ENCODE results near the gene PACSIN1.

PACSIN1 gene

DNA sequence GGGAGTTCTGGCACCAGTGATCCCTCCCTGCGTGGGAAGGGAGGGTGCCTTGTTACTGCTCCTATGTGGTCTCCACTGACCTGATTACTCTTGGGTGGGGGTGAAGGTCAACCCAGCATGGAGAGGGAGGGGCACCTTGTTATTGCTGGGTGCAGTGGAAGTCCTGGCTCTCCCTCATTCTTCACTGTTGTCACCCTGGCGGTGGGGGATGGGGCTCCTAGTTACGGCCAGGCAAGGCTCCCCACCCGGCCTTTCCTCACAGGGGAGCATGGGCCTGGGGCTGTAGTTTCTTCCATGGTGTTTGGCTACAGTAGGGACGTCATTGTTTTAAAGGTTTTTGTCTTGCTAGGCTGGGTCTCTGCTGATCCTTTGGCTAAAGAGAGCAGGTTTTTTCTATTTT, 40.8 kb downstream of the PACSIN1 start:
- no peaks in the 10 kb centered on the region for H3K4me1 ChIP-seq (ENCODE audit: control extremely low read depth in 1 of 4, control insufficient read depth in 4 of 4, insufficient read depth in 4 of 4, low read length in 3 of 4)
- H3K36me3 ChIP-seq (ENCODE audit: control insufficient read depth in 4 of 4, insufficient read depth in 4 of 4, low read length in 3 of 4): no peaks in the 10 kb centered on the region
- WGBS (ENCODE audit: insufficient coverage): 100% methylated on average over 2 of the region's 5 CpGs
- no peaks in the 10 kb centered on the region for H3K27me3 ChIP-seq (replicated peaks in 2 of 5; ENCODE audit: control insufficient read depth in 4 of 5, insufficient read depth in 5 of 5, low read length in 4 of 5)
- DNase-seq: no peak
- H3K9me3 ChIP-seq (ENCODE audit: control extremely low read depth in 1 of 5, control insufficient read depth in 4 of 5, insufficient read depth in 2 of 5, low read depth in 1 of 5, low read length in 4 of 5): peaks cover 0 to 6% (median 0%) of the 10 kb centered on the region in 5 experiments
- CTCF ChIA-PET: no interaction called here
- POLR2A ChIA-PET: no interaction called here
- no peak overlapping the region for H3K27ac ChIP-seq (ENCODE audit: insufficient read depth in 1 of 2, low read depth in 1 of 2, low read length in 2 of 2, poor library complexity in 1 of 2, severe bottlenecking in 2 of 2)
- H3K4me3 ChIP-seq (ENCODE audit: control insufficient read depth in 1 of 7, extremely low read depth in 1 of 7, insufficient read depth in 4 of 7, low read depth in 2 of 7, low read length in 6 of 7): no peak overlapping the region

DNA sequence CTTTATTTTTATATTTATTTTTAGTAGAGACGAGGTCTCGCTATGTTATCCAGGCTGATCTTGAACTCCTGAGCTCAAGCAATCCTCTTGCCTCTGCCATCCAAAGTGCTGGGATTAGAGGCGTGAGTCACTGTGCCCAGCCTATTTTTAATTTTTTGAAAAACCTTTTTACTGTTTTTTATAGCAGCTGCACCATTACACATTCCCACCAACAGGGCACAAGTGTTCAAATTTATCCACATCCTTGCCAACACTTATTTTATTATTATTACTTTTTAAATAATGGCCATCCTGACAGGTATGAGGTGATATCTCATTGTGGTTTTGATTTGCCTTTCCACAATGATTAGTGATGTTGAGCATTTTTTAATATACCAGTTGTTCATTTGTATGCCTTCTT, 42.5 kb downstream of the PACSIN1 start:
- no peak for DNase-seq
- Histone ChIP-seq H3K9me3 (ENCODE audit: control extremely low read depth in 1 of 5, control insufficient read depth in 4 of 5, insufficient read depth in 2 of 5, low read depth in 1 of 5, low read length in 4 of 5) (peaks cover 0 to 3% (median 0%) of the 10 kb centered on the region in 5 experiments), H3K36me3 (ENCODE audit: control insufficient read depth in 4 of 4, insufficient read depth in 4 of 4, low read length in 3 of 4) (no peaks in the 10 kb centered on the region), H3K4me1 (ENCODE audit: control extremely low read depth in 1 of 4, control insufficient read depth in 4 of 4, insufficient read depth in 4 of 4, low read length in 3 of 4) (no peaks in the 10 kb centered on the region), H3K27me3 (replicated peaks in 2 of 5; ENCODE audit: control insufficient read depth in 4 of 5, insufficient read depth in 5 of 5, low read length in 4 of 5) (no peaks in the 10 kb centered on the region), H3K4me3 (ENCODE audit: control insufficient read depth in 1 of 7, extremely low read depth in 1 of 7, insufficient read depth in 4 of 7, low read depth in 2 of 7, low read length in 6 of 7) (no peak overlapping the region), H3K27ac (ENCODE audit: insufficient read depth in 1 of 2, low read depth in 1 of 2, low read length in 2 of 2, poor library complexity in 1 of 2, severe bottlenecking in 2 of 2) (no peak overlapping the region)
- CTCF ChIA-PET: interaction anchor here (0.7 to 1.5 kb wide), 4 partner anchors 13 to 93 kb away, joined by 3 read pairs; no protein-coding TSS in a partner anchor
- POLR2A ChIA-PET: no interaction called here
- 100% methylated on average over 2 of the region's 3 CpGs for WGBS (ENCODE audit: insufficient coverage)

DNA sequence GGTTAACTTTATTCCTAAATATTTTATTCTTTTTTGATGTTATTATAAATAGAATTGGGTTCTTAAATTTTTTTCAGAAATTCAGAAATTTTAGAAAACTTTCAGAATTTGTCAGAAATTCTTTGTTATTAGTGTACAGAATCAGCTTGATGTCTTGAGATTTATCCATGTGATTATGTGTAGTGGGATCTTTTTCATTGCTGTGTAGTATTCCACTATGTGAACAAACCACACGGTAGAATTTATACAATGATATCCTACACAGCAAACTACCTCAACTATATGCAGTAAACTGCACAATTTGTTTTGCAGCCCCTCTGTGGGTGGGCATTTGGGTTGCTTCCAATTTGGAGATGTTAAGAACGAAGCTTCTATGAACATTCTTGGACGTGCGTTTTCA, 43.9 kb downstream of the PACSIN1 start:
- H3K27ac ChIP-seq (ENCODE audit: insufficient read depth in 1 of 2, low read depth in 1 of 2, low read length in 2 of 2, poor library complexity in 1 of 2, severe bottlenecking in 2 of 2): no peak overlapping the region
- peaks cover 0 to 3% (median 0%) of the 10 kb centered on the region in 4 experiments for H3K4me1 ChIP-seq (ENCODE audit: control extremely low read depth in 1 of 4, control insufficient read depth in 4 of 4, insufficient read depth in 4 of 4, low read length in 3 of 4)
- H3K36me3 ChIP-seq (ENCODE audit: control insufficient read depth in 4 of 4, insufficient read depth in 4 of 4, low read length in 3 of 4): no peaks in the 10 kb centered on the region
- POLR2A ChIA-PET: no interaction called here
- CTCF ChIA-PET: interaction anchor here (1.5 kb wide), 1 partner anchor 21 kb away, joined by 3 read pairs; no protein-coding TSS in a partner anchor
- DNase-seq: no peak
- 100% methylated on average over 3 of the region's 4 CpGs for WGBS (ENCODE audit: insufficient coverage)
- H3K27me3 ChIP-seq (replicated peaks in 2 of 5; ENCODE audit: control insufficient read depth in 4 of 5, insufficient read depth in 5 of 5, low read length in 4 of 5): peaks cover 0 to 9% (median 0%) of the 10 kb centered on the region in 5 experiments
- H3K4me3 ChIP-seq (ENCODE audit: control insufficient read depth in 1 of 7, extremely low read depth in 1 of 7, insufficient read depth in 4 of 7, low read depth in 2 of 7, low read length in 6 of 7): no peak overlapping the region
- peaks cover 0 to 3% (median 0%) of the 10 kb centered on the region in 5 experiments for H3K9me3 ChIP-seq (ENCODE audit: control extremely low read depth in 1 of 5, control insufficient read depth in 4 of 5, insufficient read depth in 2 of 5, low read depth in 1 of 5, low read length in 4 of 5)

DNA sequence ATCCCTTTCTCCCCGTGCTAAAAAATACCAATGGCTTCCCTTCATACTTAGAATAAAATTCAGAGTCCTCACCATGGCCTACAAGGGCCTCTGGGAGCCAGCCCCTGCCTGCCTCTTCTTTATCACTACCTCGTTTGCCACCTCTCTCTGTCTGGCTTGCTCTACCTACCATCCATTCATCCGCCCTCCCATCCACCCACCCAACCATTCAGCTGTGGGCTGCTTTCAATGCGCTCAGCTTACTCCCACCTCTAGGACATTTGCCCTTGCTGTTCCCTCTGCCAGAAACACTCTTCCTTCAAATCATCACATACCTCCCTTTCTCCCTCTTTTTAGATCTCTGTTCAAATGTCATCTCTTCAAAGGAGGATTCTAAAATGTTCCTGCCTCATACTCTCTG, 44.4 kb downstream of the PACSIN1 start:
- Histone ChIP-seq H3K9me3 (ENCODE audit: control extremely low read depth in 1 of 5, control insufficient read depth in 4 of 5, insufficient read depth in 2 of 5, low read depth in 1 of 5, low read length in 4 of 5) (peaks cover 0 to 3% (median 0%) of the 10 kb centered on the region in 5 experiments), H3K27me3 (replicated peaks in 2 of 5; ENCODE audit: control insufficient read depth in 4 of 5, insufficient read depth in 5 of 5, low read length in 4 of 5) (peaks cover 0 to 14% (median 0%) of the 10 kb centered on the region in 5 experiments), H3K4me1 (ENCODE audit: control extremely low read depth in 1 of 4, control insufficient read depth in 4 of 4, insufficient read depth in 4 of 4, low read length in 3 of 4) (peaks cover 0 to 3% (median under 1%) of the 10 kb centered on the region in 4 experiments), H3K4me3 (ENCODE audit: control insufficient read depth in 1 of 7, extremely low read depth in 1 of 7, insufficient read depth in 4 of 7, low read depth in 2 of 7, low read length in 6 of 7) (no peak overlapping the region), H3K36me3 (ENCODE audit: control insufficient read depth in 4 of 4, insufficient read depth in 4 of 4, low read length in 3 of 4) (no peaks in the 10 kb centered on the region), H3K27ac (ENCODE audit: insufficient read depth in 1 of 2, low read depth in 1 of 2, low read length in 2 of 2, poor library complexity in 1 of 2, severe bottlenecking in 2 of 2) (no peak overlapping the region)
- 88% methylated on average over 4 of the region's 4 CpGs for WGBS (ENCODE audit: insufficient coverage)
- ChIA-PET CTCF (interaction anchor here (1.4 kb wide), 1 partner anchor 48 kb away, joined by 4 read pairs; no protein-coding TSS in a partner anchor), POLR2A (no interaction called here)
- no peak for DNase-seq

- WGBS (ENCODE audit: insufficient coverage): 96% methylated on average over 5 of the region's 6 CpGs
- CTCF ChIA-PET: interaction anchor here (1.4 kb wide), 1 partner anchor 49 kb away, joined by 4 read pairs; no protein-coding TSS in a partner anchor
- POLR2A ChIA-PET: no interaction called here
- H3K27me3 ChIP-seq (replicated peaks in 2 of 5; ENCODE audit: control insufficient read depth in 4 of 5, insufficient read depth in 5 of 5, low read length in 4 of 5): peaks cover 0 to 19% (median 1%) of the 10 kb centered on the region in 5 experiments
- no peak for DNase-seq
- H3K4me1 ChIP-seq (ENCODE audit: control extremely low read depth in 1 of 4, control insufficient read depth in 4 of 4, insufficient read depth in 4 of 4, low read length in 3 of 4): peaks cover 0 to 3% (median under 1%) of the 10 kb centered on the region in 4 experiments
- no peak overlapping the region for H3K4me3 ChIP-seq (ENCODE audit: control insufficient read depth in 1 of 7, extremely low read depth in 1 of 7, insufficient read depth in 4 of 7, low read depth in 2 of 7, low read length in 6 of 7)
- H3K9me3 ChIP-seq (ENCODE audit: control extremely low read depth in 1 of 5, control insufficient read depth in 4 of 5, insufficient read depth in 2 of 5, low read depth in 1 of 5, low read length in 4 of 5): peaks cover 0 to 3% (median 0%) of the 10 kb centered on the region in 5 experiments
- no peaks in the 10 kb centered on the region for H3K36me3 ChIP-seq (ENCODE audit: control insufficient read depth in 4 of 4, insufficient read depth in 4 of 4, low read length in 3 of 4)
- no peak overlapping the region for H3K27ac ChIP-seq (ENCODE audit: insufficient read depth in 1 of 2, low read depth in 1 of 2, low read length in 2 of 2, poor library complexity in 1 of 2, severe bottlenecking in 2 of 2)
Observed at GRCh38 chr6:34511214-34511914, 45.5 kb downstream of the PACSIN1 start.

GRCh38 chr6:34511915-34512737, 46.2 kb downstream of the PACSIN1 start:
- no peaks in the 10 kb centered on the region for H3K36me3 ChIP-seq (ENCODE audit: control insufficient read depth in 4 of 4, insufficient read depth in 4 of 4, low read length in 3 of 4)
- H3K4me1 ChIP-seq (ENCODE audit: control extremely low read depth in 1 of 4, control insufficient read depth in 4 of 4, insufficient read depth in 4 of 4, low read length in 3 of 4): peaks cover 0 to 3% (median under 1%) of the 10 kb centered on the region in 4 experiments
- no peak for DNase-seq
- ChIA-PET POLR2A (no interaction called here), CTCF (interaction anchor here (1.1 to 1.4 kb wide), 3 partner anchors 10 to 52 kb away, joined by 3 to 4 read pairs (median 4); no protein-coding TSS in a partner anchor)
- peaks cover 0 to 19% (median 1%) of the 10 kb centered on the region in 5 experiments for H3K27me3 ChIP-seq (replicated peaks in 2 of 5; ENCODE audit: control insufficient read depth in 4 of 5, insufficient read depth in 5 of 5, low read length in 4 of 5)
- no peak overlapping the region for H3K4me3 ChIP-seq (ENCODE audit: control insufficient read depth in 1 of 7, extremely low read depth in 1 of 7, insufficient read depth in 4 of 7, low read depth in 2 of 7, low read length in 6 of 7)
- H3K27ac ChIP-seq (ENCODE audit: insufficient read depth in 1 of 2, low read depth in 1 of 2, low read length in 2 of 2, poor library complexity in 1 of 2, severe bottlenecking in 2 of 2): no peak overlapping the region
- peaks cover 0 to 3% (median 0%) of the 10 kb centered on the region in 5 experiments for H3K9me3 ChIP-seq (ENCODE audit: control extremely low read depth in 1 of 5, control insufficient read depth in 4 of 5, insufficient read depth in 2 of 5, low read depth in 1 of 5, low read length in 4 of 5)
- WGBS (ENCODE audit: insufficient coverage): 97% methylated on average over 9 of the region's 12 CpGs
